ENCODE results near the gene LTBR.

- TF ChIP-seq POLR2A (IDR thresholded peaks at IDR 0.05; ENCODE audit: extremely low read depth, insufficient read length): no peak
- no peak for TF ChIP-seq CTCF (IDR thresholded peaks at IDR 0.05; ENCODE audit: low read depth, low read length)
- no peak for TF ChIP-seq MAX (IDR thresholded peaks at IDR 0.05; ENCODE audit: low read depth, low read length)
- no peak for TF ChIP-seq MYC (IDR thresholded peaks at IDR 0.05; ENCODE audit: low read depth, low read length)
Measured at GRCh38 chr12:6437586-6437985, 53.6 kb downstream of the LTBR start.
